Activated naive CD8-positive, alpha-beta T cell treated with anti-CD3 and anti-CD28 coated beads, Interleukin-2, amount 50 U/mL, for 16 hours (primary cell): Measurements from ENCODE around the gene P3H4.

ENCODE experiments used
- DNase-seq: peaks from one replicate; pipeline ENCODE4 v3.0.0-alpha.2; 2020; ENCODE audit warnings: low read depth, low spot score

The P3H4 gene

DNA sequence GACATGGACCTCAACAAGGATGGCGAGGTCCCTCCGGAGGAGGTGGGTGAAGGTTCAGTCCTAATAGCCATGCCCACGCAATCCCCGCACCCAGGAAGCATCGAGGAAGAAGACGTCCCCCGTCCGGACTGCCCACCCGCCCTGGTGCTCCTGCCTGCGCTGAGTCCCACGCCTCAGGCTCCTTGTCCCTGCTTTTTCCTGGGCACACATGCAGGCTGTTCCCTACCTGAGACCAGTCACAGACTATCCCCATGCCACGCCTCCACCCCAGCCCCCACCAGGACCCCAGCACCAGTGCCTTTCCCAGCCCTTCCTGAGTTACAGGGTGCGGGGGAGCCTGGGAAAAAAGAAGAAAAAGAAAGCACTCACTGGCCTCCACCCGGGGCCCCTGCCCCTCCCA is 10.0 kb upstream of the P3H4 start:
- DNase-seq = no peak

DNA sequence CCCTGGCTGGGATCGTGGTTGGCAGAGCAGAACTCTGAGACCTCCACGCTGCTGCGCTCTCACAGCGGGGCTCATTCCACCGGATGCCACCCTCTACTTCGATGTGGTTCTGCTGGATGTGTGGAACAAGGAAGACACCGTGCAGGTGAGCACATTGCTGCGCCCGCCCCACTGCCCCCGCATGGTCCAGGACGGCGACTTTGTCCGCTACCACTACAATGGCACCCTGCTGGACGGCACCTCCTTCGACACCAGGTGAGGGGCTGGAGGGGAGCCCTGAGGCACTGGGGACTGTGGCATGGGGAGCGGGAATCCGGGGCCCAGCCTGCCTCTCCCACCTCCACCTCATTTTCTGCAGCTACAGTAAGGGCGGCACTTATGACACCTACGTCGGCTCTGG is 6.3 kb upstream of the P3H4 start:
- DNase-seq = no peak

DNA sequence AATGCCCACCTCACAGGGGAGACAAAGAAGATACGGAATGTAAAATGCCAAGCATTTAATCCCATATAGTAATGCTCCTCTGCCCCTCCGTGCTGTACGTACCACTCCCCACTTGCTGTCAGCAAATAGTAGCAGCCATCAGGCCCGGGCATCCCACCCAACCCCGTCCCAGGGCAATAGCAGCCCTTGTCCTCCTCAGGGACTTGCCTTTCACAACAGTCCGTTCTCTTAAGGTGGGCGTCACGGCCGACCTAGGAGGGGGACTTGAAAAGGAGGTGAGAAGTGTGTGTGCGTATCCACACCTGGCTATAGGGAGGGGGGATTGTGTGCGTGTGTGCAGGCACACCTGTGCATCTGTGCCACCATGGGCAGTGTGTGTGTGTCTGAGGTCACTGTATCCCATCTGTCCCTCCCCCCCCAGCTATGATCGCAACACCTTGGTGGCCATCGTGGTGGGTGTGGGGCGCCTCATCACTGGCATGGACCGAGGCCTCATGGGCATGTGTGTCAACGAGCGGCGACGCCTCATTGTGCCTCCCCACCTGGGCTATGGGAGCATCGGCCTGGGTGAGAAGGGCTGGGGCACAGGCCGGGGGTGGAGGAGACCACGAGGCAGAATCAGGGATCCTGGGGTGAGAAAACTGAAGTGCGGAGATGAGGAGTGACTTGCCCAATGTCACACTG is 5.0 kb upstream of the P3H4 start:
- DNase-seq = no peak

DNA sequence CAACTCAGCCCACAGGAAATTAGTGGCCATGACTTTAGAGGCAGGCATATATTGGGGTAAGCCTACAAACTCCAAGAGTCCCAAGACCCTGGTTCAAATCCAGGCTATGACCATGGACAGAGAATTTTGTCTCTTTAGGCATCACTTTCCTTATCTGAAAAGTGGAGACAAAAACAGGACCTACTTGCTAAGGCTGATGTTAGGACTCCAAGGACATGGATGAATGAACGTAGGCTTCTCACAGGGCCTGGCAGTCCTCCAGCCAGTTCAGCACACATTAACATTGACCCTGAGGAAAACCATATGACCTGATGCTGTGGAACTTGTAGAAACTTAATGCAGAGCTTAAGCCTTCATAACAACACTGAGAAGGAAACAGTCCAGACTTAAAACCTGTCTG is 2.4 kb upstream of the P3H4 start:
- DNase-seq = no peak

DNA sequence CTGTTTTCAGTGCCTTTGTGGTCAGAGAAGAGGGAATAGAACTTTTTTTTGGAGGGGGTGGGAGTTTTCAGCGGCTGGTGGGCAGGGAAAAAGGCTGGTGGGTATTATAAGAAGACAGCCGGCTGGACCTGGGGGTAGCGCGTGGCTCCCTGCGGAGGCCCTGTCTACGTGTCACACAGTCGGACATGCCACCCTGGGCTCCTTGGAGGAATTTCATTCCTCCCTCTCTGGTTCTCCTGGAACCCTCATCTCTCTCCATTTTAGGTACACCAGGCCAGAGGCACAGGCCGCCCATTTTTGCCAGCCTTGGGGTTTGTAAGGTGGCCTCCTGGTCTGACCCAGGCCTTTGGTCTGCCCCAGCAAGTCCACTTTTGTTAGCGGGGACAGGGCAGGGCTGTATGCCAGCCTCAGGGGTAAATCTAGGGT is 2.0 kb upstream of the P3H4 start:
- no peak for DNase-seq

DNA sequence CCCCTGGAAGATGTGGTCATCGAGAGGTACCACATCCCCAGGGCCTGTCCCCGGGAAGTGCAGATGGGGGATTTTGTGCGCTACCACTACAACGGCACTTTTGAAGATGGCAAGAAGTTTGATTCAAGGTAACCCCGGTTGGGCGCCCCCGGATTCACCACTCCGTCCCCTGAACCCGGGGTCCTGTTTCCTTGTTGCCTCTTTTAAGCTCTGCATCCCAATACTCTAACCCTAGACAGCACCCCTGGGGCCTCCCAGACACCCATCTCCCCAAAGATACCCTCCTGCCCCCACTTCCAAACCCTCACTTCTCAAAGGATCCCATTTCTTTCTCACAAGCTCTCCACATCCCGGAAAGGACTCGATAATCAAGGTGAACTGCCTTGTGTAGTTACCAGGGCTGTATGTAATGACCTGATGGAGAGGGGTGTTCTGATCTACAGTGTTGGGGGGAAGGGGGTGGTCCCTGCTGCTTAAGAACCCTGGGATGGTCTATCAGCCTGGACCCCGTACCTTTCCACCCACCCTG is 1.5 kb upstream of the P3H4 start:
- DNase-seq = no peak

DNA sequence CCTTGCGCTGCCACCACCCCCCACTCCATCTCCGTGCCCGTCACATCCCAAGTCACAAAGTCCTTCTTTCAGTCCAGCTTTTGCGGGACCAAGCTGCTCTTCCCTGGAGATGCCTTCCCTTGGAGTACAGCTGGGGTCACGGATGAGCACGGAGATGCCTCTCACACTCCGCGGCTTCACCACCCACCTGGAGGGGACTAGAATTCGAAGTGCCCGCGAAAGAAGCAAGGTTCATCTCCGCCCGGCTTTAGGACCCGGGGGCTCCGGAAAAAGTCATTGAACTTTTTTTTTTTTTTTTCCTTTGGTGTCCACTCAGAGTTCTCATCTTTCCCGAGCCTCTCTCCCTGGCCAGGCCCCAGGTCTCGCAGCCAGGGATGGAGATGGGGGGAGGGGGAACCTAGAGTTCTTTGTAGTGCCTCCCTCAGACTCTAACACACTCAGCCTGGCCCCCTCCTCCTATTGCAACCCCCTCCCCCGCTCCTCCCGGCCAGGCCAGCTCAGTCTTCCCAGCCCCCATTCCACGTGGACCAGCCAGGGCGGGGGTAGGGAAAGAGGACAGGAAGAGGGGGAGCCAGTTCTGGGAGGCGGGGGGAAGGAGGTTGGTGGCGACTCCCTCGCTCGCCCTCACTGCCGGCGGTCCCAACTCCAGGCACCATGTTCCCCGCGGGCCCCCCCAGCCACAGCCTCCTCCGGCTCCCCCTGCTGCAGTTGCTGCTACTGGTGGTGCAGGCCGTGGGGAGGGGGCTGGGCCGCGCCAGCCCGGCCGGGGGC is 817 bp upstream of the P3H4 start, which contains the start of gene FKBP10:
FKBP10 (plus strand) TSS at position 624 of the 771 bp plus-strand sequence; CDS start at position 655, 31 bp downstream.
- no peak for DNase-seq

DNA sequence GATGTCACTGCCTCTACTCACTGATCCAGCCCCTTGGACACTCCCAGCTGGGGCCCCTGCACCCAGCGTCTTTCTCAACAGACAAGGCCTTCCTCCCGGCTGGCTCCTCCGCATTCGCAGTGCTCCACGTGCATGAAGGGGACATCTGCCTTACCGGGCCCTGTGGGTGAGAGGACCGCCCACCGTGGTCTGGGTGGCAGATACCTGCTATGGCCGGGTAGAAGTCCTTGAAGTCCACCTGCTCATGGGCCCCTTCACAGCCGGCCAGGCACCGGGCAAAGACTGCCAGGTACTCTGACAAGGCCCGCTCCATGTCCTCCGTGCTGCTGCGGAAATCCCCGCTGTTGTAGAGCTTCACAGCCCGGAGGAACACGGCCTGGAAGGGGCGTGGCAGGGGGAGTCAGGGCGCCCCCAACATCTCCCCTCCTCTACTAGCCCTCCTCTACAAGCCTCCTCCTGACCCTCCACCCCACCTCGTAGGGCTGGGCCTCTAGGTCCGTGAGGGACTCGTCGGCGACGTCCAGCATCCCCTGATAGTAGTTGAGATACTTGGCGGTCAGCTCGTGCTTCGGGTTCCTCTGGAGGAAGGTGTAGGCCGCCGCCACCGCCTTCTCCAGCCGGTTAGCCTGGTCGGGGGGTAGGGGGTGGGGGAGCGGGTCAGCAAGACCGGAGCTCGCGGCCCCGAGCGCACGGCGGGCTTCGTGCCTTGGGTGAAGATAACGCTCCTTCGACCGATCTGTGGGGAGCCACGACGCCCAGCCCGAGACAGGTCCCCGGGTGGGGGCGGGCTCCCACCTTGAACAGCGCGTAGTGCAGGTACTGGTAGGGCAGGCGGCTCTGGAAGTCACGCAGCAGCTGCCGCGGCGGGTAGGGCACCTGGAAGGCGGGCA is 845 bp downstream of the P3H4 start:
- no peak for DNase-seq

DNA sequence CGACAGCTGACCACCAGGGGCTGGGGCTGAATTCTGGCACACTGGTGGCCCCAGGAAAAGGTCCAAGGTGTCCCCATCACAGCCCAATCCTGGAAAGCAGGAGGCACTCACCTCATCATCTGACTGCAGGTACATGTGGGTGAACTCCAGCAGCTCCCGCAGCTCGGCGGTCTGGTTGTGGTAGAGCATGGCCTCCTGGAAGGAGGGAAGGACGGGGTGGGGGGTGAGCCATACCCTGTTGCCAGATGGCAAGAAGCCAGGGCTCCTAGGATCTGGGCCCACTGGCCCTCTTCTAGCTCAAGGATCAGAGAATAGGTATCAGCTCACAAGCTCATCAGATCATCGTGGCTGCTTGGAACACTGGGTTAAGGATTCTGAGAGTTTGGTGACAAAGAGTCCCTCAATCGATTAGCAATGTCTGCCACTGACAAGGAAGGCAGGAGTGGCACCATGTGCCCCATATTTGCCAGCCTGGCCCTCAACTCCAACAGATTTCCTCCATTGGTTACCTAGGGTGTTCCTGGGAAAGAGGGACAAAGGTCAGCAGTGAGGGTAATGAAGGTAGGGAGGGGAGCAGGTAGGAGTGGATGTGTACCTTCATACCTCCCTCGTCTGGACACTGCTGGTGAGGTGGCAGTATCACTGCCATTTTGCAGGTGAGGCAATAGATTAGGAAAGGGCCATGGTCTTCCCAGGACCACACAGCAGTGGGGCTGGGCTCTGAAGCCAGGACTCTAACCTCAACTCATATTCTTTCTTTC is 4.9 kb downstream of the P3H4 start:
- no peak for DNase-seq

DNA sequence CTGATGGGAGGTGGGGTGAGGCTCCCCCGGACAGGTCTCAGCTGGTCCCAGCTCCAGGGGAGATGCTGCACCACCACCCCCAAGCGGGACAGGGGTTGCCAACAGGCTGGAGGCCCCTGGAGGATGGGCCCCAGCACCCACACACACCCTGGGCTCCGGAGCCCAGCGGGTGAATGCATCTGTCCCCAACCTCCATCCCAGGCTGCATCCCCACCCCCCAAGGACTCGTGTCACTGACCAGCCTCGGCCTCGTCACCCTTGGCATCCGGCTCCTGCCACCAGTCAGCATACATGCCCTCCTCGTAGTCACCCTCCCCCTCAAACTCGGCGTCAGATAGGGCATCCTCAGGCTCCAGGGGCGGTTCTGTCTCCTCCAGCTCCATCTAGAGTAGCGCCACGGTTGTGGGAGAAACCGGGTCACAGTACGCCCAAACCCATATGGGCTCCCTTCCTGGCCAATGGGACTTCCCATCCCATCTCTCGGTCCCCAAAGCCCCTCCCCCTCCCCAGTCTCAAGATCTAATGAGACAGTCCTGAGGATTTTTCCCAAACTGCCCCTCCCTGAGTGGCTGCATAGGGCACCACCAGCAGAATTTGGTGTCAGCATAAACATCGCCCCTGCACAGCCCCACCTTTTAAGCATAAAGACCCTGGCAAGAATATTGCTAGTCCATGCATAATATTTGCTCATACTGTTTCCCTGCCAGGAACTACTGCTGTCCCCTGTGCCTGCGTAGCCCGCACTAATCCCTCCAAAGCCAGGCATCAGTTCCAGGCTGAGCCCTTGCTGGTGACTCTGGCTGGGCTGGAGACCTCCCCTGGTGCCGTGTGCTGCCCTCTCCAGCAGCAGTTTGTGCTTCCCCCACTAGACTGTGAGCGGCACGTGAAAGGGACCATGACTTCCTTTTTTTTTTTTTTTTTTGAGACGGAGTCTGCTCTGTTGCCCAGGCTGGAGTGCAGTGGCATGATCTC is 8.4 kb downstream of the P3H4 start:
- no peak for DNase-seq

DNA sequence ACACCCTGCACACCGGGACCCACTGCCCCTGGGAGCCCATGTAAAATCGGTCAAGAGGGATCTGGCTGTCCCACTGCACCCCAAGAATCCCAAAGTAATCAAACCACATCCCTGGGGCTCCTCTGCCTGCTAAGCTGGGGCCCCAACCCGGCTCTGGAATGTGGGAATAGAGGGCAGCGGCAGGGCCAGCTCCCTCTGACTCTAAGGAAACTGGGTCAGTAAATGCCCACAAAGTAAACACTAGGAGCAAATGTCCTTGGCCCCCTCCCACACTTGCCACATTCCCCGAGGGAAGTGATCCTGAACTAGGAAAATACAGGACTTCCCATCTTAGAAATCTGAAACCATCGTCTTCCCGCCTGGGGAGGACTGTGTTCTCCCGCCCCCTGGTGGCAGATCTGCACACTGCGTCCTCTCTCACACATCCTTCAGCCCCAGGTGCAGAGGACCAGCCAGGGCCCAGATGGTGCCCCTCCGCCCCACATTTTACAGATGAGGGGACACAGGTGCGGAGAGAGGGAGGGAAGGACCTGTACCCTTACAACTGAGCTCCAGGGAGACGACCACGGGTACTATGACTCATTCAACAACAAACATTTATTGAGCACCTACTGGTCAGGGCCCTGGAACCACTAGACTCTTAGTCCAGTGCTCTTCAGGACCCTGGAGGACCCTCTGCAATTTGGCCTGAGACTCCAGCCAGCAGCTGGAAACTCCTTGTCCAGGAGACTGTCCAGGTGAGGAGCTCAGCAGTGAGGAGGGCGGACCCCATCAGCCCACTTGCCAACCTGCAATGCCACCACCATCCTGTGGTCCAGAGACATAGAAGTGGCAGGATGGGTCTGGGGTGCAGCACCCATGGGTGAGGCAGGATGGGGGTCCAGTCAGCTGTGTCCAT is 10.1 kb downstream of the P3H4 start:
- peak; percentile 51 for DNase-seq

DNA sequence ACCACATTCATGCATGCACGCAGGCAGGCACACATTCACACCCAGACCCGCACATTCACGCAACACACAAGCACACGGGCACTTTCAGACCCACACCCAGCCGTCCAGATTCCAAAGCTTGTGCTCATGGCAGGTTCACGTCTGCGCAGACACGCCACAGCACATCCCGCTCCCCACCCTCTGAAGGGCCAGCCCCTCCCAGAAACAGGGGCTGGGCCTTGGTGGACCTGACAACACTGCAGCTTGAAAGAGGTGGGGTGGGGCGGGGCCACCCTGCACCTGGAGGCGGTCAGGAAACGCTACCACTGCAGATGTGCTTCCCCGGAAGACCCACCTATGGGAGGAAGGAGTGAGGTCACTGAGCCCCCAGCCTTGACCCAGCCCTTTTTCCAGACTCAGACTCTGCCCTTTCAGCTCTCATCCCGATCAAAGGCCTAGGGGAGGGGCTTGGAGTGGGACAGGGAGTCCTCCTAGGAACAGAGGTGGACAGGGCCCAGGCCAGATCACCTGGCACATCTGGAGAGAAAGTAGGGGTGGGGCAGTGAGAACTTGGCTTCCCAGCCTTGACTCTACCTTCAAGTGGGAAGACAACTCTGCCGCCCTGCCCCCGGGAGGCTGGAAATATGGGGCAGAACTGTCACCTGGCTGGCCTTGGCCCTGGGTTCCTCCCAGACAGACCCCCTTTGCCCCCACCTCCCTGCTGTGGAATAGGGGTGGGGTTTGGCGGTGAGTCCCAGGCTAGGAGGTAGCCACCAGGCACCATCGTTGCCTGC is 11.0 kb downstream of the P3H4 start:
- DNase-seq = no peak

DNA sequence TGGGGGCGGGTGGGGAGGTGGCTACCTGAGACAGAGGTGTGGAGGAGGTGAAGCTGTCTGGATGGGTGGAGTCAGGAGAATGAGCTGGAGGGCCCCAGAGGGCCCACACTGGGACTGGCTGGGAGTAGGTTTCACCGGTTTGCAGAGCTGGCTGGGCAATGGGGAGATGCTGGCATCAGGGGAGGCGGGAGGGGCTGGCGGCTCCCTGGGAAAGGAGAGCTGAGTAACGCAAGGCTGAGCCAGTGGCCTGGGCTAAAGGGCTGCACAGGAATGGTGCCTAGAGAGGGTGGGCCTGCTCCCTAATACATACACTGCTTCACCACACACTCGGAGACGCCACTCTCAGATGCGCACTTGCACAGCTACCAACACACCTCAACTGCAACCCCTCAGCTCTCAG is 12.4 kb downstream of the P3H4 start:
- no peak for DNase-seq

DNA sequence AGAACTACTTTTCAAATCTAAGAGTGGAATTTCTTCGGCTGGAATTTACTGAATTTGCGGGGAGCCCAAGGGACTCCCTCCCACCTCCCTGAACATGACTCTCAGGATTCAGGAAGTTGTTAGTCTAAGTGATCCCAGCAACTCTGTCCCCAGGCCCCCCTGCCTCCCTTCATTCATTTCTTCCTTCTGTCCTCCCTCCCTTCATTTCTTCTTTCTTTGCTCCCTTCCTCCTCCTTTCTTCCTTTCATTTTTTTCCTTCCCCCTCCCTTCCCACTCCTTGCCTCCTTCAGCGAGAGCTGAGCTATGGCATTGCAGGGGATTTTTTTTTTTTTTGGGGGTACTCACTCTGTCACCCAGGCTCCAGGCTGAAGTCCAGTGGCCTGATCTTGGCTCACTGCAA is 14.4 kb downstream of the P3H4 start:
- no peak for DNase-seq

DNA sequence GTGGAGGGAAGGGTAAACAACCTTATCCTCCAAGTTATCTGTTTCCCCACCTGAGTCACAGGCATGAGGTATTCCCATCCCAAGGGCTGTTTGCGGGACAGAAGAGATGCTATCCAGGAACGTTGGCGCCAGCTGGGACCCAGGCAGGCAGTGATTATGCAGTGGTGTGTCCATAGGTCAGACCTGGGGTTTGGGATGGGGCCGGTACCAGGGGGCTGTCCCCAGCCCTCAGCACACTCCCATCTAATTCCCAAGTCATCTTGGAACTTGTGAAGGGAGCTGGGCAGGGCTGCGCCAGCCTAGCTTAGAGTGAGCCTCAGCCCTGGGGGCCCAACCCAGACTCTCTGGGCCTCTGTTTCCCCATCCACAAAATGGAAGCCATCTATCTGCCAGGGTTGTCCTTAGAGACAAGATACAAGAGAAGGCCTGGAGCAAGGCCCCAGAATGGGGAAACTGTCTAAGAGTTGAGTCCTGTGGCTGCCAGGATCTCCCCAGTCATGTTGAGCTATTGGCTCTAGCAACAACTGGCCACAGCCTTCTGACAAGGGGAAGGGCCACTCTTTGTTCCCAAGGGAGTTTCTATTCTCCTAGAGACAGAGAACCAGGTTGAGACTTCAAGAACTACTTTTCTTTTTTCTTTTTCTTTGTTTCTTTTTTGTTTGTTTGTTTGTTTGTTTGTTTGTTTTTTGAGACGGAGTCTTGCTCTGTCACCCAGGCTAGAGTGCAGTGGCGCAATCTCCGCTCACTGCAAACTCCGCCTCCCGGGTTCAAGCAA is 15.4 kb downstream of the P3H4 start:
- DNase-seq = no peak

DNA sequence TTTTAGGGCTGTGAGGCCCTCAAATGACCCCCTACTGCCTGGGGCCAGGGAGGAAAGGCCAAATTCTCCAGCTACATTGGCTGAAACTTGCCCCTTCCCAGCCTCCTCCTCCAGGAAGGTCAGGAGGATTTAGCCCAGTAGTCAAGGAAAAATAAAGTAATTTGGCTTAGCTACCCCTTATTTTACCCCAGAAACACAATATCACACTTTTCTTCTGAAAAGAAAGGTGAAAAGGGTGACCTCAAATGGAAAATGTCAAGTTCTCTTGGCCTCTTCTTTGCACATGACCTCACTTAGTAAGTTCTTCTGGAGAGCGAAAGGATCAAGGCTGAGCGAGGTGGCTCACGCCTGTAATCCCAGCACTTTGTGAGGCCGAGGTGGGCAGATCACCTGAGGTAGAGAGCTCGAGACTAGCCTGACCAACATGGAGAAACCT is 17.2 kb downstream of the P3H4 start:
- DNase-seq = no peak

DNA sequence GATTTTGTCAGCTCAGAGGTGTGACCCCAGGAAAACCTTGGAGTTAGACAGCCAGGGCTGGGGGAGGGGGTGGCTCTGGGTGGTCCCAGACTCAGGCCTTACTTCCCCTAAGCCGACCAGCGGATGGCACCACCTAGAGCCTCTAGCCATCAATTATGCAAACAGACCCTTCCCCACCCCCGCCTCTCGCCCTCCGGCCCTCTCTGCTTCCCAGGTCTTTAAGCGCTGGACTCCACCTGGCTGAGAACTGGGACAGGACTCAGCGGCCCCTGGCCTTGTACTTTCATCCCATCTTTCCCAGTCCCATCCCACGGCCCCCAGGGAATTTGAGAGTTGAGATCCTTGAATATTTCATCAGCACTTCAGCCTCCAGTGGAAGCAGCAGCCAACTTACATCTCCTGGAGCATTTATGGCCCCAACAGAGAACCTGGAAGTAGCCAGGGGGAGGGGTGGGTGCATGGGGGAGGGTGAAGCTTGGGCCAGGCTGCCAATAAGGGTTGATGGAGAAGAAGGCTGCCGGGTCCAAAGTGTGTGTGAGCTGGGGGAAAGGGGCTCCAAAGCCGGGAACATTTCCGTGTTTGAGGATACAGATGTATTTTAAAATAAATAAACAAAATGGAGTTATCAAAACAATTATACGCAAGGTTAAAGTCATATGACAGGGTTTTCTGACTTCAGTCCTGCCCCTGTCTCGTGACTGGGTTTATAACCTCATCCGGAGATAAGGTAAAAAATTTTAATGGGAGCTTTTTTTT is 17.8 kb downstream of the P3H4 start:
- no peak for DNase-seq
